Fibroblast of peridontal ligament (primary cell): ENCODE results near the gene DPP10.

ENCODE experiments used
- DNase-seq: peaks from one replicate; pipeline ENCODE4 v3.0.0-alpha.2; 2010; ENCODE audit errors: extremely low read depth

The DPP10 gene

DNA sequence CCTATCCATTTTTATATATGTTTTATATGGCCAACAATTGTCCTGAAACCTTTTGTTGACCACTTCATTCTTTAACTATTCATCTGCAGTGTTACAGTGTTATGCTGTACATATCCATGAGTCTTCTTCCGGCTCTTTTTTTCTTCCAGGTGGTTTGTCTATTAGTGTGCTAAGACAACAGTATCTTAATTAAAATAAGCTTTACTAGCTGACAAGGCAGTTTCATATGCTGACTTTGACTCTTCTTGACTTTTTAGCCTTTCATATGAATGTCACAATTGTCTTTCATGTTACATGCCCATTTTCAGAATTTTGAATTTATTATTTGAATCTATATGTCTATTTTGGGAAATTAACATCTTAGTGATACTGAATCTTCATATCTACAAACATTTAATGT is 1249.0 kb downstream of the DPP10 start:
- no peak for DNase-seq

DNA sequence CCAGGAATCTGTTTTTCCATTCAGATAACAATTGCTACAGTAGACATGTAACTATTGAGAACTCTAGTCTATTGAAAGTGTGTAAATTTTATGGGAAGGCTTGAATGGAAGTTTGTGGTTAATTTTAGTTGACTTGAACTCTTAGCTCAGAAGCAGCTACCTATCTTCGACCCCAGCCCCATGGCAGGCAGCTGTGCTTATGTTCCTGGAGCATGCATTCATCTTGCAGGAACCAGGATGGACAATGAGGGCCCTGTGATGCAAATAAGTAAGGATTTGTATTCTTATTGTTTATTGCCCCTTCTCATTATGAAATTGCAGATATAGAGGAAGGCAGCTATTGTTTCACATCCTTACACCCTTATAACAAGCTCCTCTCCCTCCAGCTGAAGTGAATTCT is 1252.2 kb downstream of the DPP10 start:
- no peak for DNase-seq

DNA sequence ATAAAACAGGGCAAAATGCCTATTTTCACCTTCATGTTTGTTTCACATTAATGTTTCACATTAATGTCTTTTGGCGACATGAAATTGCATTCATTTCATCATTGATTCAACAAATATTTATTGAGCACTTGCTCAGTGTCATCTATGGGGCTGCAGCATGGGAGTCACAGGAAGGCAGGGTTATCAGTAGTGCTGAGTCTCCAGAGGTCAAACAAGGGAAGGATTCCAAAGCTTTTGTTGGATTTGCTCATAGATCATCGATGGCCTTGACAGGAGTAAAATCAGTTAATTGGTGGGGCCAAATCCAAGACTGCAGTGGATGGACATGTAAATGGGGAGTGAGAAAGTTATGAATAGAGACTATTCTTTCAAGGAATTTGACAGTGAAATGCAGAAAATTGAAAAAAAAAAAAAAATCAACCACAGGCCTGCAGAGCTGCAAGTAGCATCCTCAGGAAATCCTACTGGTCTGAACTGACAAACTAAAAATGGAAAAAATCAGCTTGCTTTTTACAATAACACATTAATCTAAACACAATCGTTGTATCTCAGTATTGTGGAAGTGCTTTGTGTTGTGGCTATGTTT is 1290.8 kb downstream of the DPP10 start:
- no peak for DNase-seq

DNA sequence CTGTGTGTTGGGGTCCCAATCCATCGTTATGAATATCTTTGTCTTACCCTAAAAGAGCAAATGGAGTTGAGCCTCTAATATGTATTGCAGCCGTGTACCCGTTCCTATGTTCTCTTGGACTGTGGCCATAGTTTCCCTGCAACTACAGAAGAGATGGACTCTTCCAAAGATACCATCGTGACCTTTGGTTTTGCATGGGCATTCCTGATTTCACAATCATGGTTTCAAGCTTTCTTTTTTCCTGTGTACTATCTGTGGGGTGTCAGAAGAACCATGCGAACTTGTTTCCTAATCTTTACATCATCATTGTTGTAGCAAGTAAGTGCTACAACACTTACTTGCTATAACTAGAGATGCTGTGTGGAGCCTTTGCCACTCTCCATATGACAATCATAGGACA is 1295.7 kb downstream of the DPP10 start:
- no peak for DNase-seq

DNA sequence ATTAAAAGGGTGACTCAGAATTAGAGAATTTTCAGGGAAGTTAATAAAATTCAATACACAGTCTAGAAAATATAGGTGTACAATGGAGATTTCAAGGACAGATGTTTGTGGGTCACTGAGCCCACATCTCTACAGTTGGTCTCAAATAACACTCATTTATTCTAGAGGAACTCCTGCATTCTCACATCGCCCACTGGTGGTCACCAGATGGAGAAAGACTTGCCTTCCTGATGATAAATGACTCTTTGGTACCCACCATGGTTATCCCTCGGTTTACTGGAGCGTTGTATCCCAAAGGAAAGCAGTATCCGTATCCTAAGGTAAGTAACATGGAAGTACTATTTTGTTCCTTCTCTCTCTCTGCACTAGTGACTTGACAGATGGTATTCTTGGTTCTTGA is 1297.1 kb downstream of the DPP10 start:
- DNase-seq, result no peak

DNA sequence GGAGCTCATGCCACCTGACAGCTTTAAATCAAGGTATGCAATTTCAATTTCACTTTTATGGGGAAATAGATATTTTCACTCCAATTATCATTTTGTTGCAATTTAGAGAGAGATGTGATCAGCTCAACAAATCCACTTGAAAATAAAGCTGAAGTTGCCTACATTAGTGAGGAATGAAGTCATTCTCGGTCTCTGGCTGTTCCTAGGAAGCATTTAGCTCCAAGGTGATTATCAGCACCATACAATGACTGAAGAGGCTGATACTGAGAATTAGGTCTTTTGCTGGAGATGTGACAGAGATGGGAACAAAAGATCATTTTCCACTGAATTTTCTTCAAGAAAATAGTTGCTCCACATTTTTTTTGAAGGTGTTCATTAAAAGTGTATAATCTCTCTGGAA is 1303.7 kb downstream of the DPP10 start:
- DNase-seq, result no peak

DNA sequence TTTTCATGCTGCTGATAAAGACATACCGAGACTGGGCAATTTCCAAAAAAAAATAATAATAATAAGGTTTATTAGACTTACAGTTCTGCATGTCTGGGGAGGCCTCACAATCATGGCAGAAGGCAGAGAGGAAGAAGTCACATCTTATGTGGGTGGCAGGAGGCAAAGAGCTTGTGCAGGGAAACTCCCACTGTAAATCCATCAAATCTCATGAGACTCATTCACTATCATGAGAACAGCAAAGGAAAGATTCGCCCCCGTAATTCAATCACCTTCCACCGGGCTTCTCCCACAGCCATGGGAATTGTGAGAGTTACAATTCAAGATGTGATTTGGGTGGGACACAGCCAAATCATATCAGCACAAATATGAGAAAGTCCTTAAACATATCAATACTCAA is 1314.8 kb downstream of the DPP10 start:
- DNase-seq, result no peak

DNA sequence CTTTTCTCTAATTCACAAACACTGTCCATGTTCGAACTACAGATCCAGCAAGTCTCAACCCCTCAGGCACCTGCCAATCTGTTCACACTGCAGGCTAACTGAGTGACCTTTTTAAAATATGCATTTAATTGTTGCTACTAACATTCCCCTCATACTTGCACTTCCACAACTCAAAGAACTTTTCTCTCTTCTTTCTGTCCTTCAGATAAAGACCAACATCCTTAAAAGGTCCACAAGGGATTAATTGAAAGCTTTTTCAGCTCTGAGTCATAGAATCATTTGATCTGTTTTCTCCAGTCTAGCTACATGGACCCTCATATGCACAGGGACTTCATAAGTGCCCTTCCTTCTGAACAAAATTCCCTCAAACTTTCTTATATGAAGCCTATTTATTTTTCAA is 1321.2 kb downstream of the DPP10 start:
- DNase-seq, result no peak

DNA sequence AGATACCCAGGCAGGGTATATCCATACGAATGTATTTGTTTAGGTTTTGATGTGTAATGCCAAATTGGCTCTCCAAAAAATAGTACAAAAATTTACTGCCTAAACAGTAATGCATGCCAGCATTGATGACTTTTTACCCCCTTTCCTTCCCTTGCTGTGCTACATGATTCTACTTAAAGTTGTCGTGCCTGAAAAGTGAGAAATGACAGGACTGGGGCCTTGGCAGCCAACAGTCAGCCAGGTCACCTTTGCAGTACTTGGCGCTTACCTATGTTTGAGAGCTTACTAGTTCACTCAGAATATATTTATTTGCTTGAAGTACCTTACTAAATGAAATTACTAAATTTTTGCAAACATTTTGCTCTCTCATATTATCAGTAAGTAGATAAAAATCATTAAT is 1329.1 kb downstream of the DPP10 start:
- DNase-seq, result no peak

DNA sequence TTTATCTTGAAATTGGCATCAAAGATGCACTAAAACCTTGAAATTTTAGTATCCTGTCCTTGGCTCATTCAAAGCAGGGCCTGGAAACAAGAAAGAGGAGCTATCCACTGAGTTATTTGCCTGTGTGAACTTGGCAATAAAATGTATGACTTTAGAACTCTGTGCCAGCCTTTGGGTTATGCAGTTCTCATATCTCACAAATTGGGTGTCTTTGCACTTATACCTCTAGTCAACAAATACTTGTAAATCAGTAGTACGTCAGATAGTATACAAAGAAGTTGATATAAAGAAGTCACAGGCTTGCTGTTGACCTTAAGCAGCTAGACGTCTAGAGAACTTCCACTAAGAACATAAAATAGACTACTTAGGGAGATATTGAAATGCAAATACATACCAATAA is 1331.9 kb downstream of the DPP10 start:
- no peak for DNase-seq

DNA sequence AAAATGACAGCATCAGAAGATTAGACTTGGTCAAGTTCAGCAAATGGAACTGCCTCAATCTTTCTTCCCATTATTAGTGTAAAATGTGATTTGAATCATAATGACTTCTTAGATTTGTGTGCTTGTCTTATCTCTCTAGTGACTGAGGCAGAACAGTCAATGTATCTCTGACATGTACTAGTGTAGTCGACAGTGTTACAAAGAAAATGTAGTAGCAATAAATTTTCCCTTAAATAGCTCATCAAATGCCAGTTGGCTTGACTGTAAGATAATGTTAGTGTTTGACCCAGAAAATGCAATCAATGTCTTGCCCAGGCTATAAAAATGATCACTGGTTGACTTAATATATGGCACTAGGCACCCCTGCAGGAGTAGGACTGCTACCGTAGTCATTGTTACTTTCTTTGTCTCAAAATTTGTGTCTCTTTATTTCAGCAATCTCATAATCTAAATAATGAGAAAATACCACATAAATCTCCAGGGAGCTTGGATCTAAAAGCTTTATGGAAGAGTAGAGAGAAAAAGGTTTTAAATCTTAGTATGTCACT is 1336.7 kb downstream of the DPP10 start:
- no peak for DNase-seq

DNA sequence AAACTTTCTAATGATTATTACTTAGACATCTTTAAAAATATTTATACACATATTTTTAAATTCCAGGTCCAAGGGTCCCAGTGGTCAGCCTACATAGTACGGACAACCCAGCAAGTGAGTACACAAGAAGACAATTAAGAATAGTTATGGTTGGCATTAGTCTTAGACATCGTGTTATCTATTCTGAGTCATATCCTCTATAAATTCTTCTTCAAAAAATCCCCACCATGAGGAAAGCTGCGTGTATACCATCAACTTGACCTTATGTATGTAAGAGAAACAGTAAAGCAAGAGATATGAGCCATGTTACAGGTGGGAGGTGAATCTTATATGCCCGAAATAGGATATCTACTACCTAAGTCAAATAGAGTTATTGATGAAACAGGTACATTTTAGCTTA is 1339.8 kb downstream of the DPP10 start:
- no peak for DNase-seq

DNA sequence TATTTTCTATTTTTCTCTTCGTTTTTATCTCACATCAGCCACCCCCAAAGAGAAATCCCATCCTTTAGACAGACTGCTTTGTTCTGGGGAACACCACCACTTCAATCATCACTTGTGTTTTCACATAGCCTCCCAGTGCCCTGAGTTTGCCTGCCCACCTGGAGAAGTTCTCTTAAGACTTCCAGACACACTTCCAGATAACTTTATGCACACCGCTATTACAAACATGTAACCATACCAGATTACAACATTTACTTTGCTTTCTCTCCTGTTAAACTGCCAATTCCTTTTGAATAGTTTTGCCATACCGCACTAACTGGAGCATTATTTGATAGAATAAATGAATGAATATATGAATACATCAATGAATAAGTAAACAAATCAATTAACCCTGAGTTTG is 1353.6 kb downstream of the DPP10 start:
- DNase-seq, result no peak

DNA sequence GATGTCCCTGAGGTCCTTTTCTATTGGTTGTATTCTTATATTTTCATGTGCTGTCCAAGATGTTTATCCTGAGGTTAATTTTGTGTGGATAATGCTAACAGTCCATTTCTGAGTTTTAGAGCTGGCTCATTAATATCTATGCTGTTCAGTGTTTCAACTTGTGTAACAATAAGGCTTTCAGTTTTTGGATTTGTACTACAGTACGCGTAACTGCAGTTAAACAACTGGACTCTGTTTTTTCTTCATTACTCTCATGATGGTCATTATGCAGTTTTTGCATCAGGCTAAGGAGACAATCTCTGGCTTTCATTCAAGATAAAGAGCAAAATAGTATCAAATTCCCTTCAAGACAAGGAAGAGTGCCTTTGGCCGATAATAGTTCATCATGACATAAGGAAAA is 1364.8 kb downstream of the DPP10 start:
- DNase-seq, result no peak

DNA sequence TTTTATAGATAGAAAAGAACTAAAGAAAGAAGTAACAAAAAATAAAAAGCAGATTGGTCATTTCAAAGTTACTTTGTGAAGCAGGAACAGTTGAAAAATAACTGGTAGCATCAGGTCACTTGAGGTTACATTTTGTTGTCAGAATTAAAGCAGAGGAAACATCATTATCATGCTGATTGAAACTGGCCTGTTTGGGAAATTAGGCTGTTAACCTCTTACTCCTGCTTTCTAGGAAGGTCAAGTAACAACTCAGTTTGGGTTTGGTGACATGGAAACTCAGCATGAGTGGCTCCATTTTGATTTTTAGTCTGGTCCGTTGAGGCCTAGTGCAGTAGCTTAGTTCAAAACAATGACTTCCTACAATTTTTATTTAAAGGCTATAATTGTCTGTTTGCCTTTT is 1383.5 kb downstream of the DPP10 start:
- DNase-seq, result no peak

DNA sequence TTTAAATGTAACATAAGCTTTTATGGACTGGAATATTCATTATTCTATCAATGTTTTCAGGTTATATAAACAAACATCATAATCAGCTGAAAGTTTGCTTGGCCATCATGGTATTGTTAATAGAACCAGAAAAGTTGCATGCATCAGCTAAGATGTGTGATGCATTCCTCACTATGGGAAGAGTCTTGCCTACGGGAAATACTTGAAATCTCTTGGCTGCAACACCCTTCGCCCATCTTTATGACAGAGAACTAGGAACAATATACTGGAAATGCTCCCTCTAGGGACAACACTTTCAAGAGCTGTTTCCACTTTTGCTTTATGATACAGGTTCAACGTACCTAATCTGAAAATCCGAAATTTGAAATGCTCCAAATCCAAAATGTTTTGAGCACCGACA is 1390.8 kb downstream of the DPP10 start:
- no peak for DNase-seq

DNA sequence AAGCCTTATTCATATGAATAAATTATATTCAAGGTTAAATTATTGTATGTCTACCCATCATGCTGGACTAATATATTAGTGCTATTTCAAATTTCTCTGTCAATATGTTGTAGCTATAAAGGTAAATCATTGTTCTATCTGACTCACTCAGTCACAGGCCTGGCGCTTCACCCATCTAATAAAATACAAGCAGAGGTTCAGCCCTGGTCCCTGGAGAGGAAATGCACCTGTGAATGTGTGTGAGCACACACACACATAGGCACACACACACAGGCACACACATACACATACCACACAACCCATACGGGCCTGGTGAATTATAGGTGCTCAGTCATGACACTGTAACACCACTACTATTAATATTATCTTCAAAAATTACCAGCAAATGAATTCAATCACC is 1396.1 kb downstream of the DPP10 start:
- no peak for DNase-seq

DNA sequence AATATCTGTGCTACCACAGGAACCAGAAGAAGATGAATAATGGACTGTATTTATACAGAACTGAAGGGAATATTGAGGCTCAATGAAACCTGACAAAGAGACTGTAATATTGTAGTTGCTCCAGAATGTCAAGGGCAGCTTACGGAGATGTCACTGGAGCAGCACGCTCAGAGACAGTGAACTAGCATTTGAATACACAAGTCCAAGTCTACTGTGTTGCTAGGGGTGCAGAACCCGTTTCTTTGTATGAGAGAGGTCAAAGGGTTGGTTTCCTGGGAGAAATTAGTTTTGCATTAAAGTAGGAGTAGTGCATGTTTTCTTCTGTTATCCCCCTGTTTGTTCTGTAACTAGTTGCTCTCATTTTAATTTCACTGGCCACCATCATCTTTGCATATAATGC is 1399.9 kb downstream of the DPP10 start:
- DNase-seq, result no peak

DNA sequence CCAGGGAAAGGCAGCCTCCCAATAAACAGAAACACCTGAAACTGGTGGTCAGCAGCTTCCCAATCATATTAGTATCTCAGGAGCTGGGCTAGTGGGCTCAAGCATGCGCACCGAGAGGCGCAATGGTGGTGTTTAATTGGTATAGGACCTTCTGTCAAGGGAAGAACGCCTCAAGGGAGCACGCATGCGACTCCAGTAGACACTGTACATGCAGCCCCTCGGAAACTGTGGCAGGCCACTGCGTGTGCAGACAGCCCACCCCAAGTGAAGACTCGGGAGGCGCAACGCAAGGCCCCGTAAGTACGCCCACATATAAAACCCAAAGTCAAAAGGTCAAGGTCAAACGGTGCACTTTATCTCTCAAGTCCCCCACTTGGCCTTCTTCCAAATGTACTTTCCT is 1405.8 kb downstream of the DPP10 start:
- DNase-seq, result no peak

DNA sequence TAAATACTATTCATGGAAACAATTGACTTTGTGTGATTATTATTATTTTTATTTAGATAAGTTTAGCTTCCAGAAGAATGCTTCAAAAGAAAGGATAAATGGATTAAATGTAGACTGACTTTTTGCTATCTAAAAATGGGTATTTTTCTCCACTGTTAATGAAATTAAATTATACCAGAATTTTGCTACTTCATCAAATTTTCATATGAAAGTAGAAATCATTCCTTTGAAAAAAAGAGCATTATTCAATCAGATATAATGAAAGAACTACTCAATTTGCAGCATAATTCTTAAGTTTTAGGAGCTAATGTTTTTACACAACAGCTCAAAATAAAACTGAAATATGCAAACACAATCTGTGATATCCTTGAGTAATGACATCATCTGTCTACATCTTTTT is 1424.6 kb downstream of the DPP10 start:
- DNase-seq, result no peak

DNA sequence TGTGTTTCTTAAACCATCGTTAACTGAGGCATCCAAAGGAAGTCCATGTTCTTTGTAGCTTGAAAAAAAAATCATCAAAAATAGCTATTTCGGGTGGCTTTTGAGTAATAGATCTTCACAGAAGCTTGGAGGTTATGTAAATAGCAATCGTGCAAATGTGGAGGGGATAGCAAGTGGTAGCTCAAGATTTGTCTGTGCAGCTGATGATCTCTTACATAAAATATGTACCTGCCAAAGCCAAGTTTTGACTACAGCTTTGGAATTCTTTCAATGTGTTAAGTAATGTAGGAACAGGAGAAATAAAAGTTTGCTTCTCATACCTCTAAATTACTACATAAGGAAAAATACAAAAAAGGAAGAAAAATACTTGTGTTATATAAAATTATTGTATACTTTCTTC is 1432.0 kb downstream of the DPP10 start:
- DNase-seq, result no peak

DNA sequence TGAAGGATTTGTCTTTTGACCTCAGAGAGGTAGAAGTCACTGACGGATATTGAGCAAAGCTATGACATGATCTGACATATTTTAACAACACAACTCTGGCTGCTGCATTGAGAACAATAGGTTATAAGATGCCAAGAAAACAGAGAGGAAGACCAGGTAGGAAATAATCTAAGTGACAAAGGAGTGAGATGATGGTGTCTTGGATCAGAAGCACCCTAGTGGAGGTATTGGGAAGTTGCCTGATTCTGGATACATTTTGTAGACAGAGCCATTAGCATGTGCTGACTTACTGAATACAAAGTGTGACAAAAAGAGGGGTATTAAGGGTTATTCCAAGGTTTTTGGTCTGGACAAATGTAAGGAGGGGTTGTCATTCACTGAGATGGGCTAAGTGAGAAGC is 1438.1 kb downstream of the DPP10 start:
- DNase-seq, result no peak

DNA sequence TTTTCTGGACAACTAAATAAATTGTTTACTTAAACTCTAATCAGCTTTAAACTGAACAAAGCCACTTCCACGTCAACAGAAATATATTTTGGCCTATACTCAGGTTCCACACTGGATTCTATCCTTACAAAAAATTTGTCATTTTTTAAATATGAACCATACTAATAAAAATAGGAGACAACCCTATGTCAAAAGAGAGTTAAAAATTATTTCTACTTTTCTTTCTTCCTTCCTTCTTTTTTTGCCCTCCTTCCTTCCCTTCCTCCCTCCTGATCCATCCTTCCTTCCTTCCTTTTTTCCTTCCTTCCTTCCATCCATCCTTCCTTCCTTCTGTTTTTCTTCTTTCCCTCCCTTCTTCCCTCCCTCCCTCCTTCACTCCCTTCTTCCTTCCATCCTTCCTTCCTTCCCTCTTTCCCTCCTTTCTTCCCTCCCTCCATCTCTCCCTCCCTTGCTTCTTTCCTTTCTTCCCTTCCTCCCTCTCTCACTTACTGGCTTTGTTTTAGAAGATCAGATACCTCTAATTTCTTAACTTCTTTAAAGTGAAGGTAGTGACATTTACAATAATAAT is 1444.9 kb downstream of the DPP10 start:
- DNase-seq, result no peak
